ES-I3 (cell line): ENCODE data around the gene PHLDA3.
"Not testable (repeated sequence)": the region's sequence is repeated elsewhere in the genome, so short reads cannot be mapped to it uniquely, and the experiment has no call there.

ENCODE experiments used
- H3K36me3 ChIP-seq: 2 replicates; pipeline ENCODE4 v1.6.1; 2013; ENCODE audit warnings: mild to moderate bottlenecking, low read length, control low read depth, moderate library complexity; ENCODE audit not compliant: insufficient read depth
- H3K4me1 ChIP-seq: 2 replicates; pipeline ENCODE4 v1.6.1; 2013; ENCODE audit warnings: mild to moderate bottlenecking, control low read depth, low read length; ENCODE audit not compliant: insufficient read depth
- H3K9ac ChIP-seq: 2 replicates; pipeline ENCODE4 v1.6.1; 2013; ENCODE audit warnings: low read depth, mild to moderate bottlenecking, low read length, moderate library complexity
- H3K9me3 ChIP-seq: 2 replicates; pipeline ENCODE4 v1.6.1; 2013; ENCODE audit warnings: mild to moderate bottlenecking, low read length, moderate library complexity; ENCODE audit not compliant: control insufficient read depth, insufficient read depth

PHLDA3 gene

DNA sequence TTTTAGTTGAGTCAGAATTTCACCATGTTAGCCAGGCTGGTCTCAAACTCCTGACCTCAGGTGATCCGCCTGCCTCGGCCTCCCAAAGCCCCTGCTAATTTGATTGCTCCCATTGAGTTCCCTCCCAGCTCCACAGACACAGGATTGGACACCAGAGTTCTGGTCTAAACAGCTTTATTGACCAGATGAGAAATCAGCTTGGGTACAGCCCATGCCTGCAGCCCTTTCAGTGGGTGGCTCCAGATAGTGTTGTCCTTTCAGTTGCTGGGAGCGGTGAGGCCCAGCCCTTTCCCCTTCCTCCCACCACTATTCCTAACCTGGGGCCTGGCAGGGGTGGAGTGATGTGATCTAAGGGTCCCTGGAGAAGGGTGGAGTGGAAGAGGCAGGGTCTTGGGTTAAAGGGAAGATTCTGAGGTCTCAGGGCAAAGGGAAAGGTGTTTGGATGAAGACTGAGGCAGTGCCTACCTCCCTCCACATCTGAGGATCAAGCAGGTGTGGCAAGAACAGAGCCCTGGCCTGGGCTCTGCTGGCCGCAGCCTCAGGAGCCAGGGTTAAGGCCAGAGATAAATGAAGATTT, 14.5 kb upstream of the PHLDA3 start:
- Histone ChIP-seq H3K9ac (no peak overlapping the region), H3K36me3 (no peaks in the 10 kb centered on the region; the same call in 1 of the 2 replicates)

DNA sequence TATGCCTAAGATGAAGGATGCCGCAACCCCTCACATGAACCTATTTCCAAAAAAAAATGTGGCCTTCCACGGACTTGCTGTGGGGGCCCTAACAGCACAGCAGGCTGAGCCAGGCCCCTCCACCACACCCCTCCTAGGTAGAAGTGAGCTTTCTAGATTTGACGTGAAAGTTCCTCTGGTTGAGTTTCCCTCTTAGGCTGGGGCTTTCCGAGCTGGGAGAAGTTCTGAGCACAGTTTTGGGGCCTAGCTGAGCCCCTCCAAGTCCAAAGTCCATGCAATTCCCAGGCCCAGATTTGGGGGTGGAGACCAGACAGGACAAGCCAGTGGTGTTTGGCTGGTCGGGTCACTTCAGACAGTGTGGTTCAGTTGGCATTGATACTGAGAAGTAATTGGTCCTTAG, 13.8 kb upstream of the PHLDA3 start:
- Histone ChIP-seq H3K36me3 (no peaks in the 10 kb centered on the region; the same call in 1 of the 2 replicates), H3K9ac (no peak overlapping the region), H3K4me1 (0 out of 2 replicates have a peak, but pooled peaks cover 7% of the 10 kb centered on the region), H3K9me3 (no peaks in the 10 kb centered on the region)

More for the DNA sequence above, 14.5 kb upstream of the PHLDA3 start:
- no peaks in the 10 kb centered on the region for H3K9me3 ChIP-seq
- 0 out of 2 replicates have a peak, but pooled peaks cover 7% of the 10 kb centered on the region for H3K4me1 ChIP-seq

GRCh38 chr1:201481761-201482493, 12.9 kb upstream of the PHLDA3 start:
- peak overlapping the region; percentile 47 for H3K9ac ChIP-seq

GRCh38 chr1:201481004-201481380, 12.0 kb upstream of the PHLDA3 start:
- no peaks in the 10 kb centered on the region; the same call in 1 of the 2 replicates for H3K36me3 ChIP-seq
- H3K9me3 ChIP-seq: no peaks in the 10 kb centered on the region
- H3K4me1 ChIP-seq: 0 out of 2 replicates have a peak, but pooled peaks cover 7% of the 10 kb centered on the region
- H3K9ac ChIP-seq: peak overlapping the region; percentile 47

More at GRCh38 chr1:201481761-201482493, 12.9 kb upstream of the PHLDA3 start:
- Histone ChIP-seq H3K4me1 (0 out of 2 replicates have a peak, but pooled peaks cover 7% of the 10 kb centered on the region), H3K36me3 (no peaks in the 10 kb centered on the region; the same call in 1 of the 2 replicates), H3K9me3 (no peaks in the 10 kb centered on the region)

DNA sequence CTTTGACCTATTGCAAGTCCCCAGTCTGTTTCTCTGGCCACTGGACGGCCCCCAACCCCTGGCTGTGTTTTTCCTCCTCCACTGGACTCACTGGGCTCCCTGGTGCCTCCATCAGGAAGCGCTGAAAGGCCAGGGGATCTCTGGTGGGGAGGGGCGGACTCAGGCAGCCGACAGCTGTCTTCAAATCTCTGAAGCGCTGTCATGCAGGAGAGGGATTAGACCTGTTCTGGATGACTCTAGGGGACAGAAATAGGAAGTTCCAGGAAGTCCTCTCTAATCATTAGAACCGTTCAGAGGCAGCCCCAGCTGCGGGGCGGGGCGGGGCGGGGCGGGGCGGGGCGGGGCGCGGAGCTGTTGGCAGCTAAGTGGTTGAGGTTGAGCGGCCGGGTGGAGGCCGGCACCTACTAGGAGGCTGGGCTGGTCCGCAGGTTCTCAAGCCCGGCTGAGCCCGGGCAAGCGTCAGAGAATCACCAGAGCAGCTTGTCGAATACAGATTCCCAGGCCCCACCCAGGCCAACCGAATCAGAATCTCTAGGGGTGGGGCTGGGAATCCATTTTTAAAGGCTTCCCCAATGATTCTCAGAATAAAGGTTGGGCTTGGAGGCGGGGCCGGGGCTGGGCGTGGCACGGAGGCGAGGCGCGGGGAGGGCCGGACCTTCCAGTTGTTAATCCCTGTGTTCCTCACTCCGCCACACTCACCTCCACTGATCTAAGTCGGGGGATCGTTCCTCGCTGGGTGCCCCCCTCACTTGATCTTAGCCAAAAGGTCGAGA, 11.4 kb upstream of the PHLDA3 start:
- H3K4me1 ChIP-seq: 0 out of 2 replicates have a peak, but pooled peaks cover 7% of the 10 kb centered on the region
- H3K9ac ChIP-seq: peak overlapping the region; percentile 47
- no peaks in the 10 kb centered on the region for H3K36me3 ChIP-seq
- no peaks in the 10 kb centered on the region for H3K9me3 ChIP-seq

- Histone ChIP-seq H3K9me3 (no peaks in the 10 kb centered on the region), H3K9ac (no peak overlapping the region), H3K36me3 (no peaks in the 10 kb centered on the region), H3K4me1 (0 out of 2 replicates have a peak, but pooled peaks cover 7% of the 10 kb centered on the region)
These were observed 10.3 kb upstream of the PHLDA3 start for GRCh38 chr1:201479201-201479730.

DNA sequence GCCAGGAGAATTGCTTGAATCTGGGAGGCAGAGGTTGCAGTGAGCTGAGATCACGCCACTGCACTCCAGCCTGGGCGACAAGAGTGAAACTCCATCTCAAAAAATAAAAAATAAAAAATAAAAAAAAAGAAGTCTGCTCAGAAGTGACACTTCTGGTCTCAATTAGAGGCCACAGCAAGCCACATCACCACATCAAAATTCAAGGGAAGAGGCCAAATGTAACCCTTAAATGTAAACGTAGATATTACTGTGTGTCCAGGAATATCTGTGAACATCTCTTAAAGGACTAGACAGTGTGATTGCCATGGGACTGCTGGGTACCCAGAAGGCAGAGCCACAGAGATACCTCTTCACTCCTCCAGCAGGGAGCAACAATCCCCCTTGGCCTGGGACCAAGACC, 9.7 kb upstream of the PHLDA3 start:
- not testable (repeated sequence) for H3K4me1 ChIP-seq, H3K9me3 ChIP-seq, H3K36me3 ChIP-seq, H3K9ac ChIP-seq

DNA sequence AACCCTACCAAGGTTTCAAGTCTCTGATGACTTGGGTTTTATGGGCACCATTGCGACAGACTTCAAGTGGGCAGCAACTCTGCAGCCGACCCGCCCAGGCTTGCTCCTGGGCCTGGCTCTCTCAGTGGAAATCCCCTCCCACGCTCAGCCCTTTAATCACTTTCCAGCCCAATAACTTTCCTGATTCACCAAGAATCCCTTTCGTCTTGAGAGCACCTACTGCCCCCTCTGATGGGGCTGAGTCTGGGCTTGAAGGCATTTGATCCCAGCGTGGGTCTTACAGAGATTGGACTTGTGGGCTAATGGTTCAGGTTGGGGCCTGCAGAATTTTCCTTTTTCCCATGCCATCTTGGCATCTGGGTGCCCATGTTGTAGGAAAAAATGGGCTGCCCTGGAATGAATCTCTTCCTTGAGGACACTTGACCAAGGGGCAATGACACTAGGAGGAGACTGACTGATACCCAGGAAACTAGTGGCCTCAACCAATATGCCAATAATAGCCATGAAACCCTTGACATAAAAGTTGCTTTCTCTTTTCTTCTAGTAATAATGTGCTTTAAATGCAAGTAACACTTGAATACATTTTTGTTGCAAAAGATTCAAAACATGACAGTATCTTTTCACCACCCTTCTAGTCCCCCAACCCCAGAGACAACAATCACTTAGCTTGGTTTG, 7.8 kb upstream of the PHLDA3 start:
- no peaks in the 10 kb centered on the region for H3K36me3 ChIP-seq
- no peak overlapping the region for H3K9ac ChIP-seq
- H3K4me1 ChIP-seq: 0 out of 2 replicates have a peak, but pooled peaks cover 7% of the 10 kb centered on the region
- no peaks in the 10 kb centered on the region for H3K9me3 ChIP-seq

GRCh38 chr1:201475915-201476669, 7.1 kb upstream of the PHLDA3 start:
- Histone ChIP-seq H3K36me3 (no peaks in the 10 kb centered on the region), H3K9me3 (no peaks in the 10 kb centered on the region), H3K9ac (no peak overlapping the region), H3K4me1 (0 out of 2 replicates have a peak, but pooled peaks cover 7% of the 10 kb centered on the region)

- Histone ChIP-seq H3K4me1 (0 out of 2 replicates have a peak, but pooled peaks cover 8% of the 10 kb centered on the region), H3K9ac (no peak overlapping the region), H3K9me3 (no peaks in the 10 kb centered on the region), H3K36me3 (no peaks in the 10 kb centered on the region)
These were observed 6.1 kb upstream of the PHLDA3 start for GRCh38 chr1:201475130-201475529.

DNA sequence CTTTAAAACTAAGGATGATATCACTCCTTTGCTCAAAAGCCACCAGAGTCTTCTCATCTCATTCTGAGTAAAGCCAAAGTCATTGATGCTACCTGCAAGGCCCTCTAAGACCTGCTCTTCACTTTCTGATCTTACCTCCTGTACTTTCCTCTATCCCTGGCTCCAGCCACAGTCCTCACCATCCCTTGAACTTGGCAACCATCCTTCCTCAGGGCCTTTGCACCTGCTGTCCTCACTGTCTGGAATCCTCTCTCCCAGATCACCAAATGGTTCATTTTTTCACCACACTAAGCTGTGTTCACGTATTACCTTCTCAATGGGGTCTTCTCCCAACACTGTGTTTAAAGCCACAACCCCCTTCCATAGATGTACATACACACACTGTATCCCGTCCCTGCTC, 4.3 kb upstream of the PHLDA3 start:
- no peaks in the 10 kb centered on the region for H3K36me3 ChIP-seq
- H3K4me1 ChIP-seq: 0 out of 2 replicates have a peak, but pooled peaks cover 4% of the 10 kb centered on the region
- H3K9ac ChIP-seq: no peak overlapping the region
- no peaks in the 10 kb centered on the region for H3K9me3 ChIP-seq

DNA sequence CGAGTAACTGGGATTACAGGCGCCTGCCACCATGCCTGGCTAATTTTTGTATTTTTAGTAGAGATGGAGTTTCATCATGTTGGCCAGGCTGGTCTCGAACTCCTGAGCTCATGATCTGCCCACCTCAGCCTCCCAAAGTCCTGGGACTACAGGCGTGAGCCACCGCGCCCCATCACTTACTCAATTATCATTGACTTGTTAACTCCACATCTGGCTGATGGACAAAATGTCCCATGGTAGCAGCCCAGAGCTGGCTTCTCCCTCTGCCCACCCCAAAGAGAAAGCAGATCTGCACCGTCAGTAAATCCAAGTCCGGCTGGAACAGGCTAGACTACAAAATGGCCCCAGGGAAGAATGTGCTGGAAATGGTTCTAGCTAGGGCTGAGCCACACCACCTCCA, 3.3 kb upstream of the PHLDA3 start:
- H3K4me1 ChIP-seq: not testable (repeated sequence)

GRCh38 chr1:201471772-201472171, 2.8 kb upstream of the PHLDA3 start:
- H3K9me3 ChIP-seq: no peaks in the 10 kb centered on the region
- H3K36me3 ChIP-seq: no peaks in the 10 kb centered on the region
- no peak overlapping the region for H3K9ac ChIP-seq
- 0 out of 2 replicates have a peak, but pooled peaks cover 4% of the 10 kb centered on the region for H3K4me1 ChIP-seq

More for the DNA sequence above, 3.3 kb upstream of the PHLDA3 start:
- H3K9ac ChIP-seq, H3K9me3 ChIP-seq, H3K36me3 ChIP-seq: not testable (repeated sequence)
